A673 (cell line): ENCODE data around the gene TOP2B. TPM values are rescaled to one million over a fixed set of nuclear protein-coding genes. Genes with fewer than 3 reads are reported as not detected.

Experiments used
- BruUV-seq: library from RNA; stranded (reverse); fragments of 400-500 nt; replicated peaks from 2 replicates; lab custom pipeline; 2021; lab: Mats Ljungman, UMichigan
- CTCF ChIA-PET: fragments of 300-600 bp; sonication (Branson Sonifier 250); formaldehyde crosslinking; loops from one replicate; lab custom pipeline; 2022; ENCODE audit warnings: antibody characterized with exemption; lab: Charles Lee
- POLR2A ChIA-PET: fragments of 300-600 bp; sonication (Branson Sonifier 250); formaldehyde crosslinking; loops from one replicate; lab custom pipeline; 2022; ENCODE audit warnings: antibody characterized with exemption; ENCODE audit not compliant: low non-redundant PET; lab: Charles Lee
- DNase-seq: peaks from one replicate; pipeline ENCODE4 v3.0.0-alpha.2; 2015; ENCODE audit warnings: low spot score
- H3K27ac ChIP-seq: fragments of 200-600 bp; sonication (generic); 2 replicates; pipeline ENCODE4 v1.5.1; 2016; ENCODE audit warnings: mixed run types, low read depth, mild to moderate bottlenecking, mixed read lengths, antibody characterized with exemption, low read length; ENCODE audit not compliant: poor library complexity, severe bottlenecking
- H3K27me3 ChIP-seq: fragments of 200-600 bp; sonication (generic); replicated peaks from 2 replicates; pipeline ENCODE4 v1.6.1; 2017; ENCODE audit warnings: mixed run types, low read depth, mild to moderate bottlenecking, mixed read lengths, antibody characterized with exemption, low read length; ENCODE audit not compliant: insufficient read depth, poor library complexity
- H3K36me3 ChIP-seq: fragments of 200-600 bp; sonication (generic); 2 replicates; pipeline ENCODE4 v1.6.1; 2016; ENCODE audit warnings: mixed run types, mild to moderate bottlenecking, mixed read lengths, antibody characterized with exemption, low read length; ENCODE audit not compliant: insufficient read depth, poor library complexity, severe bottlenecking
- H3K4me1 ChIP-seq: fragments of 200-600 bp; sonication (generic); 2 replicates; pipeline ENCODE4 v1.6.1; 2017; ENCODE audit warnings: mixed run types, mild to moderate bottlenecking, mixed read lengths, antibody characterized with exemption, low read length; ENCODE audit not compliant: insufficient read depth, poor library complexity, severe bottlenecking
- H3K4me3 ChIP-seq: fragments of 200-600 bp; sonication (generic); 2 replicates; pipeline ENCODE4 v1.5.1; 2016; ENCODE audit warnings: low read depth, mixed run types, mild to moderate bottlenecking, mixed read lengths, low read length; ENCODE audit not compliant: poor library complexity, severe bottlenecking
- H3K9me3 ChIP-seq: fragments of 200-600 bp; sonication (generic); 2 replicates; pipeline ENCODE4 v1.6.1; 2016; ENCODE audit warnings: mixed run types, low read depth, mild to moderate bottlenecking, mixed read lengths, antibody characterized with exemption, low read length; ENCODE audit not compliant: poor library complexity, severe bottlenecking
- EZH2 ChIP-seq: fragments of 200-600 bp; sonication (generic); IDR thresholded peaks from 2 replicates; pipeline ENCODE4 v1.6.1; 2017; ENCODE audit warnings: borderline replicate concordance, low read depth, mild to moderate bottlenecking, mixed read lengths, antibody characterized with exemption, low read length; ENCODE audit not compliant: poor library complexity, severe bottlenecking
- intact Hi-C: fragments of 100-400 bp; cut with micrococcal nuclease; formaldehyde crosslinking; loops from one replicate; pipeline ENCODE4 v1.10.0; 2022; ENCODE audit not compliant: unreplicated experiment
- total RNA-seq: library from RNA; stranded (reverse); gene quantifications from 2 replicates; pipeline ENCODE4 v1.2.3, GENCODE V29; 2021
- TF ChIP-seq, protein P1 (sequence below): fragments of 300-800, 200-600 bp; sonication (generic); conservative IDR thresholded peaks from 2 replicates; pipeline ENCODE4 v1.5.1; 2017; ENCODE audit warnings: low read depth, mild to moderate bottlenecking, antibody characterized with exemption, low read length, moderate library complexity, mixed read lengths

TOP2B gene
- total RNA-seq, 1 experiment from 2014 or later = 154 TPM

- no peaks in the 10 kb centered on the region for H3K36me3 ChIP-seq
- POLR2A ChIA-PET = no interaction called here
- TF ChIP-seq, protein P1, sequence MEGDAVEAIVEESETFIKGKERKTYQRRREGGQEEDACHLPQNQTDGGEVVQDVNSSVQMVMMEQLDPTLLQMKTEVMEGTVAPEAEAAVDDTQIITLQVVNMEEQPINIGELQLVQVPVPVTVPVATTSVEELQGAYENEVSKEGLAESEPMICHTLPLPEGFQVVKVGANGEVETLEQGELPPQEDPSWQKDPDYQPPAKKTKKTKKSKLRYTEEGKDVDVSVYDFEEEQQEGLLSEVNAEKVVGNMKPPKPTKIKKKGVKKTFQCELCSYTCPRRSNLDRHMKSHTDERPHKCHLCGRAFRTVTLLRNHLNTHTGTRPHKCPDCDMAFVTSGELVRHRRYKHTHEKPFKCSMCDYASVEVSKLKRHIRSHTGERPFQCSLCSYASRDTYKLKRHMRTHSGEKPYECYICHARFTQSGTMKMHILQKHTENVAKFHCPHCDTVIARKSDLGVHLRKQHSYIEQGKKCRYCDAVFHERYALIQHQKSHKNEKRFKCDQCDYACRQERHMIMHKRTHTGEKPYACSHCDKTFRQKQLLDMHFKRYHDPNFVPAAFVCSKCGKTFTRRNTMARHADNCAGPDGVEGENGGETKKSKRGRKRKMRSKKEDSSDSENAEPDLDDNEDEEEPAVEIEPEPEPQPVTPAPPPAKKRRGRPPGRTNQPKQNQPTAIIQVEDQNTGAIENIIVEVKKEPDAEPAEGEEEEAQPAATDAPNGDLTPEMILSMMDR = no peak
- TF ChIP-seq EZH2 = no peak
- intact Hi-C loops = no loop called here
- CTCF ChIA-PET = no interaction called here
- H3K27ac ChIP-seq = no peak overlapping the region
- peaks cover 14% of the 10 kb centered on the region for H3K4me1 ChIP-seq
- no peaks in the 10 kb centered on the region for H3K27me3 ChIP-seq
- DNase-seq = no peak
- H3K4me3 ChIP-seq = no peak overlapping the region
- no TSS peak for BruUV-seq
- H3K9me3 ChIP-seq = no peaks in the 10 kb centered on the region
These were observed 75.5 kb downstream of the TOP2B start for GRCh38 chr3:25589104-25589782.

DNA sequence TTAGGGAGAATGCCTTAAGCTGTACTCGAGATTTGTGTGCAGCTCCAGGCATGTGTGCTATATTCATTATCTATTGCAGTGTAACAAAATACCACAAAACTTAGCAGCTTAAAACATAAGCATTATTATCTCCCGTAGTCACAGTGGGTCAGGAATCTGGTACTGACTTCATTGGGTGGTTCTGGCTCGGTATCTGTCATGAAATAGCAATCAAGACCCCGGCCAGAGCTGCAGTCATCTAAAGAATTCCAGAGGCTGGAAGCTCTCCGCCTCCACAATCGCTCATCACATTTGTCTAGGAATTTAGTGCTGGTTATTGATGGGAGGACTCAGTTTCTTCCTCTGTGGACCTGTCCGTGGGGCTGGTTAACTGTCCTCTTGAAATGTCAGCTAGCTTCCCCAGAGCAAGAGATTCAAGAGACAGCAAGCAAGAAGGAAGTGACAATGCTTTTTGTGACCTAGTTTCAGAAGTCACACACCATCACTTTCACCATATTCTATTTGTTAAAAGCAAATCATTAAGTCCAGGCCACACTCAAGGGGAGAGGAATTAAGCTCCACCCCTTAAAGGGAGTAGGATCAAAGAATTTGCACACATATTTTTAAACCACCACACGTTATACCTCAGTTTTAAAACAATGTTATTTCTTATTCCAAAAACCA lies 76.1 kb downstream of the TOP2B start:
- no TSS peak for BruUV-seq

DNA sequence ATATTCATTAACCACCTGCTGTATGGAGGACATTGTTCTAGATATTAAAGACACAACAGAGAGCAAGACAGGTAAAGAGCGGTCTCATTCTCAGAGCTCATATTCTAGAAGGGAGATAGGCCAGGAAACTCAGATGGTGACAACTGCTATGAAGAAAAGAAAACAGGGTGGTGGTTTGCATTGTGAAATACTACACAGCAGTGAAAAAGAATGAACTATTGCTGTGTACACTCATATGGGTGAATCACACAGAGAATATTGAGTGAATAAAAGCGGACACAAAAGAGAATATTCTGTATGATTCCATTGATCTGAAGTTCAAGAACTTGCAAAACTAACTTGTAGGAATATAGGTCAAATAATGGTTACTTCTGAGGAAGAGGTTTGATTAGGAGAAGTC lies 76.7 kb downstream of the TOP2B start:
- peaks cover 5% of the 10 kb centered on the region for H3K4me1 ChIP-seq
- no peak overlapping the region for H3K27ac ChIP-seq
- H3K36me3 ChIP-seq = no peaks in the 10 kb centered on the region
- no peak for DNase-seq
- CTCF ChIA-PET = no interaction called here
- POLR2A ChIA-PET = no interaction called here
- TF ChIP-seq EZH2 = no peak
- TF ChIP-seq, protein P1 = no peak
- intact Hi-C loops = no loop called here
- no peaks in the 10 kb centered on the region for H3K9me3 ChIP-seq
- H3K27me3 ChIP-seq = no peaks in the 10 kb centered on the region
- H3K4me3 ChIP-seq = no peak overlapping the region
- no TSS peak for BruUV-seq

More for the DNA sequence above, 76.1 kb downstream of the TOP2B start:
- Histone ChIP-seq H3K27me3 (no peaks in the 10 kb centered on the region), H3K36me3 (no peaks in the 10 kb centered on the region), H3K9me3 (no peaks in the 10 kb centered on the region), H3K4me1 (peaks cover 10% of the 10 kb centered on the region), H3K27ac (no peak overlapping the region), H3K4me3 (no peak overlapping the region)
- intact Hi-C loops = no loop called here
- ChIA-PET POLR2A (no interaction called here), CTCF (no interaction called here)
- TF ChIP-seq, protein P1 = no peak
- no peak for TF ChIP-seq EZH2
- DNase-seq = no peak
